ENCODE measurements around the gene DIAPH1.
"Not testable (repeated sequence)": the region's sequence is repeated elsewhere in the genome, so short reads cannot be mapped to it uniquely, and the experiment has no call there.

DIAPH1 gene

GRCh38 chr5:141615991-141616720, 2.6 kb downstream of the DIAPH1 start:
- FAIRE-seq, result no peak

GRCh38 chr5:141613344-141613743, 5.5 kb downstream of the DIAPH1 start:
- no peak for DNase-seq (ENCODE audit: insufficient read length, low spot score)
- no peak for FAIRE-seq

More at GRCh38 chr5:141615991-141616720, 2.6 kb downstream of the DIAPH1 start:
- no peak for DNase-seq (ENCODE audit: insufficient read length, low spot score)

DNA sequence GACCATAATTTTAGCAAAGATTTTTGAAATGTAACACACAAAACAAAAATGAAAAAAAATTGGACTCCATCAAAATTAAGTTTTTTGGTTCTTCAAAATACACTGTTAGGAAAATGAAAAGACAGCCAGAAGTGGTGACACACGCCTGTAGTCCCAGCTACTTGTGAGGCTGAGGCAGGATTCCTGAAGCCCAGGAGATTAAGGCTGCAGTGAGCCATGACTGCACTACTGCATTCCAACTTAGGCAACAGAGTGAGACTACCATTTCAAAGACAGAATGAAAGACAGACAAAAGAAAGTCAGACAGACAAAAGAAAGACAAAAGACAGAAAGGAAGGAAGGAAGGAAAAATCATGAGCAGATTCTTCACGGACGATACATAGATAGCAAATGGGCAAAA, 7.5 kb downstream of the DIAPH1 start:
- DNase-seq (ENCODE audit: insufficient read length, low spot score), result no peak
- no peak for FAIRE-seq

DNA sequence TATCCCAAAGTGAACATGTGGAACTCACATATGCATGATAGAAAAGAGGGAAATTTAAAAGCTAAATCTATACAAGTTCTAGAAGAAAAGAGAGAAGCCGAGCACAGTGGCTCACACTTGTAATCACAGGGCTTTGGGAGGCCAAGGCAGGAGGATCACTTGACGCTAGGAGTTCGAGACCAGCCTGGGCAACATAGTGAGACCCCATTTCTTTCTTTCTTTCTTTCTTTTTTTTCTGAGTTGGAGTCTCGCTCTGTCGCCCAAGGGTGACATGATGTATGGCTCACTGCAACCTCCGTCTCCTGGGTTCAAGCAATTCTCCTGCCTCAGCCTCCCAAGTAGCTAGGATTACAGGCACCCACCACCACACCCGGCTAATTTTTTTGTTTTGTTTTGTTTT, 8.9 kb downstream of the DIAPH1 start:
- not testable (repeated sequence) for DNase-seq (ENCODE audit: insufficient read length, low spot score); FAIRE-seq

- DNase-seq (ENCODE audit: insufficient read length, low spot score) (no peak), FAIRE-seq (no peak)
These were observed 9.8 kb downstream of the DIAPH1 start for GRCh38 chr5:141609044-141609443.

- FAIRE-seq (no peak), DNase-seq (ENCODE audit: insufficient read length, low spot score) (no peak)
These were observed 10.2 kb downstream of the DIAPH1 start for GRCh38 chr5:141608557-141608956.

GRCh38 chr5:141608046-141608445, 10.8 kb downstream of the DIAPH1 start:
- FAIRE-seq (no peak), DNase-seq (ENCODE audit: insufficient read length, low spot score) (no peak)

- no peak for FAIRE-seq
- no peak for DNase-seq (ENCODE audit: insufficient read length, low spot score)
These were observed 13.1 kb downstream of the DIAPH1 start for GRCh38 chr5:141605523-141606277.

DNA sequence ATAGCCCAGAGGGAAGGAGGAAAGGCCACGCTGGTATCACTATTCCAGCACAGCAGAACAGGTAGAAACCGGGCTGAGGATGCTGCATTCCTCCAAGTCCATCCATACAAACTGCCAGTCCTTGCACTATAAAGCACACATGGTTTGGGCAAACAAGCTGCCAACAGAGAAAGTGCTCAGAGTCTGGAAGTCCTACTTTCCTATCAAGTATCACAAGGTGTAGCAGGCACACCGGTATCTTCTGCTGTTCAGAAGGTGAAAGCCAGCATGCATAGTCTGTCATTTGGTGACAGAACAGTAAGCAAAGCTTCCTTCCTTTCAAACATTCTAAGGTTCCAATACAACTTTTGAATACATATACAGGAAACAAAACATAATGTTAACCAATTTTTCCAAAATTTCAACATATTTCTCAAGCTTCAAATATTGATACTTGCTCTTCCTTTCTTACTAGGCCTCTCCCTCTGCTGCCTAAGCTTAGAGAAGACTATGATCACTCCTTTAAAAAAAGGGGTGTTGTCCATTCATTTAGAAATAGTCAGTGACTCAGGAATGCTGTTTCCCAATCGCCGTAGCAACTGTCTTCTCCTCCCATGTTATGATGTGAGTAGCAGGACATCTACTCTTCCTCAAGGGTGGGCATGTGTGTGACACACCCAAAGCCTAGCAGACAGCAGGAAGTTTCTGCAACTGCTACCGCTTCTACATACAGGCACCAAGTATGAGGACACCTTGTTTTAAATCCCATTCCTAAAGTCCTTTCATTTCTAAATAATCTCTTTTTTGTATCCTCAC, 14.7 kb downstream of the DIAPH1 start:
- peak; percentile 23 for FAIRE-seq
- peak; percentile 81 for DNase-seq (ENCODE audit: insufficient read length, low spot score)

- FAIRE-seq (no peak), DNase-seq (ENCODE audit: insufficient read length, low spot score) (no peak)
These were observed 16.2 kb downstream of the DIAPH1 start for GRCh38 chr5:141602606-141603005.

- no peak for FAIRE-seq
These were observed 20.1 kb downstream of the DIAPH1 start for GRCh38 chr5:141598391-141599345.

DNA sequence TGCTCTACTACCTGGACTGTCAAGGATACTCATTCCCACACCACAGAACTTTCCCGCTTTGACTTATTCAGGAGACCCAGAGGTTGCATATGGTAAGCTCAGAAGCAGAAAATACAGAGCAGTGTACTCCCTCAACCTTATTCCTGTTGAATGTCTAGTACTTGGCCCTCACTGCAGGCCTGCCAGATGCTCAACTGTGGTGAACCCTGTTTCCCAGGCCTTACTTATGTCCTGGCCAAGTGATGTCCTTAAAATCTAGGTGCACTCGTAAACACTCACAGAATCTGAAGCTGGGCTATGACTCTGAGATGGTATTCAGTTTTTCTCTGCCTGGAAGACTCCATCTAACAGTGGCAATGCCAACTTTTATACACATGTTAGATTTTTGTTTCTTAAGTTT, 21.0 kb downstream of the DIAPH1 start:
- no peak for DNase-seq (ENCODE audit: insufficient read length, low spot score)
- no peak for FAIRE-seq

More at GRCh38 chr5:141598391-141599345, 20.1 kb downstream of the DIAPH1 start:
- no peak for DNase-seq (ENCODE audit: insufficient read length, low spot score)

- FAIRE-seq (no peak), DNase-seq (ENCODE audit: insufficient read length, low spot score) (no peak)
These were observed 21.4 kb downstream of the DIAPH1 start for GRCh38 chr5:141597394-141597793.

DNA sequence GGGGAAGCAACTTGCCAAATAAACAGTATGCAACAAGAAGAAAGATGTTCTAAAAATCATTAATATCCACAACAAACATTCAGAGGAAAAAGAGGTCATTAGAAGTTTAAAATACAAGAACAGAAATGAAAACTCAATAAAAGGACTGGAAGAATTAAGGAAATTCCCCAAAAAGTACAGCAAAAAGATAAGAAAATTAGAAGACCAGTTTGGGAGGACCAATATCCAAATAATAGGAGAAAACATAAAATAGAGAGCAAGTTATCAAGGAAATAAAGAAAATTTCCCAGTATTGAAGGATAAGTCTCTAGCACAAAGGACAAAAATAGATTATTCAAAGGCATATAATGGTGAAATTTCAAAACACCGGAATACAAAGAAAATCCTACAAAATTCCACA, 21.9 kb downstream of the DIAPH1 start:
- no peak for DNase-seq (ENCODE audit: insufficient read length, low spot score)
- FAIRE-seq, result no peak

GRCh38 chr5:141590127-141590526, 28.7 kb downstream of the DIAPH1 start:
- DNase-seq (ENCODE audit: insufficient read length, low spot score) (no peak), FAIRE-seq (no peak)

DNA sequence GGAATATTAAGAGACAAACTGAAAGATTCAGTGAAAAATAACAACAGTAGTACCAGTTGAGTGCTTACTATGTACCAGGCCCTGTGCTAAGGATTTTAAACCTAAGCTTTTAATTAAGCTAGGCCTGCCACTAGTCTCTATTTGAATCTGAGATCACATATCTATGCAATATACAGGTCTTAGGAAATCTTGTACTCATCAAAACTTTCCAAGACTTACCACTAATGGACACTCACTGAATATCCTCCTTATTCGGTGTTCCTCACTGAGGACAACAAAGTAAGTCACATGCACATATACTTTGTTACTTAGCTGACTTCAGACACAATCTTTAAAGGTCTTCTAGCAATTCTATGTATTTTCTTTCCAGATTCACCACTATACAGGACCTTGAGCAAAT, 32.6 kb downstream of the DIAPH1 start:
- DNase-seq (ENCODE audit: insufficient read length, low spot score) (no peak), FAIRE-seq (no peak)

DNA sequence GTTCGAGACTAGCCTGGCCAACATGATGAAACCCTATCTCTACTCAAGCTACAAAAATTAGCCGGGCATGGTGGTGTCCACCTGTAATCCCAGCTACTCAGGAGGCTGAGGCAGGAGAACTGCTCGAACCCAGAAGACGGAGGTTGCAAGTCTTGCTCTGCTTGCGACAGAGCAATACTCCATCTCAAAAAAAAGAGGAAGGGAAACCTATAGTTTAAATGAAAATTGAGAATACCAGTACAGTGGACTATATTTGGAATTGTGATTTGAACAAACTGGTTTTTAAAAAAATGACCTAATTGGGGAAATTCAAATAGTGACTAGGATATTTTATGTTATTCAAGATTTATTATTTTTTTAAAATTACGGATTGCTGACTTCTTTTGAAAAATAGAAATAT, 33.2 kb downstream of the DIAPH1 start:
- FAIRE-seq (no peak), DNase-seq (ENCODE audit: insufficient read length, low spot score) (no peak)

DNA sequence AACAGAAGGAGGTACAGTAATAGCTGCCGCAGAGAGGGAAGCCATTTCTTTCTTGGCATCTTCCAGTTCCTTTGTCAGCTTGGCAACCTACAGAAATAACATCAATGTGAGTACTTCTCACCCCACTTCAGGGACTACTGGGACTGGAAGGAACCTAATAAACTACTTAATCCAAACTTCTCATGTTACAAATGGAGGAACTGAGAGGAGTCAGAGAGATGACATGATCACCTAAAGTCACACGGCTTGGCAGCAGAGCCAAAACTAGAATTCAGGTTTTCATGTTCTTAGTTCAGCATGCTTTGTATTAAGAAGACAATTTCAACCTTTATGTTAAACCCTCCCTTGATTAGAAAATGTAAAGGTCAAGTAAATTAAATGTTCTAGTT, 44.7 kb downstream of the DIAPH1 start:
- FAIRE-seq (no peak), DNase-seq (ENCODE audit: insufficient read length, low spot score) (no peak)

DNA sequence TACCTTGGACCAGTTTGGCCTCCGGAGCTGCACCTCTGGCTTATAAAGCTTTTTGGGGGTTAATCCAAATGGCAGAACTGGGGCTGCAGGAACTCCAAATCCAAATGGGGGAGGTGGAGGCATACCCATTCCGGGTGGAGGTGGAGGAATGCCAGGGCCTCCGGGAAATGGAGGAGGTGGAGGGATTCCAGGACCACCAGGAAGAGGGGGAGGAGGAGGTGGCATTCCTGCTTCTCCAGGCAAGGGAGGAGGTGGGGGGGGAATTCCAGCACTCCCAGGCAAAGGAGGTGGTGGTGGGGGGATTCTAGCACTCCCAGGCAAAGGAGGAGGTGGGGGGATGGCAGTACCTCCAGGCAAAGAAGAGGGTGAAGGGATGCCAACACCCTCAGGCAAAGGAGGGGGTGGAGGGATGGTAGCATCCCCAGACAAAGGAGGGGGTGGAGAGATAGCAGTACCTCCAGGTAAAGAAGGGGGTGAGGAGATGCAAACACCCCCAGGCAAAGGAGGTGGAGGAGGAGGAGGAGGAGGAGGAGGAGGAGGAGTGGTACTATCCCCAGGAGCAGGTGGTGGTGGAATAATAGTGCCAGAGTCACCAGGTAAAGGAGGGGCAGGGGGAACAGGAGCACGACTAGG, 45.2 kb downstream of the DIAPH1 start:
- DNase-seq (ENCODE audit: insufficient read length, low spot score), result no peak
- no peak for FAIRE-seq

GRCh38 chr5:141570655-141571054, 48.1 kb downstream of the DIAPH1 start:
- no peak for FAIRE-seq
- no peak for DNase-seq (ENCODE audit: insufficient read length, low spot score)

Measured in HTR-8/SVneo (cell line).